ENCODE measurements around the gene GOLGA6A. TPM values are rescaled to one million over a fixed set of nuclear protein-coding genes. Genes with fewer than 3 reads are reported as not detected.

The GOLGA6A gene
- total and polyA plus RNA-seq, 2 of the 8 experiments (the other 6 are each of a cell fraction or from before 2014, with no cell fraction given) = 0.80 to 1.0 TPM

DNA sequence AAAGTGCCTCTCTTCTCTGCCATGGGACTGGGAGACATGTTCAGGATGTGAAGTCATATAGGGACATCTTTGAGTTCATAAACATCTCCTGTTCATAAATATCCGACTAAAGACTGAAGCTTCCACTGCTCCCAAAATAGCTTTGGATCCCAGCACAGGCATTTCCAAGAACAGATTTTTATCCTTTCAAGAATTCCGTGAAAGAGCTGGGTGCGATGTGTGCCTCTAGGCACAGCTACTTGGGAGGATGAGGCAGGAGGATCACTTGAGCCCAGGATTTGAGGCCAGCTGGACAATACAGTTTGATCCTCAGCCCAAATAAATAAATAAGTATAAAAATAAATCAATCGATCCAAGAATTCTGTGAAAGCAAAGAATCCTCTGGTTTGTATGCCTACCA is 41.3 kb upstream of the GOLGA6A start:
- Histone ChIP-seq H4K8ac (ENCODE audit: extremely low read depth, insufficient read depth, low read length) (no peak overlapping the region), H3K79me2 (ENCODE audit: control insufficient read depth in 1 of 2, insufficient read depth in 2 of 2, low read length in 2 of 2) (no peaks in the 10 kb centered on the region), H4K20me1 (replicated peaks in 1 of 2; ENCODE audit: control insufficient read depth in 1 of 2, insufficient read depth in 2 of 2, low read length in 2 of 2) (no peaks in the 10 kb centered on the region), H3K4ac (replicated peaks; ENCODE audit: insufficient read length, low read depth, low read length) (no peak overlapping the region), H3K23ac (ENCODE audit: insufficient read length) (no peak overlapping the region), H3K4me1 (replicated peaks in 1 of 4; ENCODE audit: control insufficient read depth in 3 of 4, insufficient read depth in 4 of 4, low read length in 3 of 4) (peaks cover 2 to 25% (median 16%) of the 10 kb centered on the region in 4 experiments), H4K91ac (replicated peaks; ENCODE audit: insufficient read length, low read length) (no peak overlapping the region), H2BK120ac (replicated peaks; ENCODE audit: low read depth, low read length) (no peak overlapping the region), H2BK5ac (ENCODE audit: low read depth, low read length) (no peak overlapping the region), H3K56ac (replicated peaks; ENCODE audit: insufficient read length, low read depth, low read length) (no peak overlapping the region), H3K36me3 (ENCODE audit: control insufficient read depth in 2 of 4, insufficient read depth in 4 of 4, low read length in 3 of 4) (no peaks in the 10 kb centered on the region), H2AK5ac (ENCODE audit: low read depth, low read length) (no peak overlapping the region), H3K9me3 (ENCODE audit: insufficient read depth in 2 of 2, low read depth in 1 of 2, low read length in 1 of 2) (no peaks in the 10 kb centered on the region), H2BK12ac (ENCODE audit: low read depth, low read length) (no peak overlapping the region; the same call in 1 of the 2 replicates), H2BK20ac (ENCODE audit: low read length) (no peak overlapping the region), H3K18ac (ENCODE audit: extremely low read depth, low read length) (no peak overlapping the region), H2BK15ac (ENCODE audit: low read length) (no peak overlapping the region; the same call in 1 of the 2 replicates), H3K79me1 (ENCODE audit: low read depth, low read length) (no peaks in the 10 kb centered on the region), H3K4me3 (ENCODE audit: extremely low read depth in 1 of 4, insufficient read depth in 2 of 4, low read depth in 3 of 4, low read length in 4 of 4) (no peak overlapping the region), H3K14ac (ENCODE audit: insufficient read length) (no peak overlapping the region), H2AFZ (ENCODE audit: low read length) (no peak overlapping the region), H3K27ac (ENCODE audit: low read depth, low read length) (no peak overlapping the region), H3K9ac (replicated peaks in 1 of 4; ENCODE audit: extremely low read depth in 1 of 4, low read depth in 3 of 4, low read length in 3 of 4) (no peak overlapping the region), H3K23me2 (ENCODE audit: low read depth, low read length) (peaks cover 2% of the 10 kb centered on the region; the same call in 1 of the 2 replicates), H3K4me2 (ENCODE audit: insufficient read depth in 1 of 2, low read depth in 2 of 2, low read length in 2 of 2) (no peak overlapping the region), H4K5ac (ENCODE audit: insufficient read length, low read depth, low read length) (no peak overlapping the region), H3K27me3 (replicated peaks in 1 of 4; ENCODE audit: control insufficient read depth in 3 of 4, extremely low read depth in 1 of 4, insufficient read depth in 3 of 4, low read length in 3 of 4) (peaks cover 11 to 29% (median 20%) of the 10 kb centered on the region in 4 experiments; a peak in 6 of 7 replicates)
- FAIRE-seq (no peak), DNase-seq (ENCODE audit: low read depth in 1 of 2, low spot score in 2 of 2) (no peak)
- POLR2A ChIA-PET (ENCODE audit: partially characterized antibody) = interaction anchor here (0.7 to 1.6 kb wide), 3 partner anchors 10 to 204 kb away, joined by 3 to 4 read pairs (median 4); no protein-coding TSS in a partner anchor
- CTCF ChIA-PET (ENCODE audit: partially characterized antibody) = interaction anchor here (0.7 to 2.9 kb wide), 11 partner anchors 9 to 197 kb away, joined by 3 to 31 read pairs (median 5); no protein-coding TSS in a partner anchor
- WGBS, 2 experiments (ENCODE audit: extremely low coverage in 1 of 2, insufficient coverage in 1 of 2, insufficient read length in 1 of 2, insufficient replicate concordance in 2 of 2, low coverage in 1 of 2, low lambda C conversion rate in 2 of 2, missing lambda C conversion rate in 1 of 2) = 92% methylated on average over 4 of the region's 4 CpGs; no CpG with 5 or more reads in 1 of the 2 experiments
- TF ChIP-seq RAD21 (IDR thresholded peaks at IDR 0.05 in 1 of 2, conservative IDR thresholded peaks at IDR 0.05 in 1 of 2; ENCODE audit: low read depth in 2 of 2, low read length in 2 of 2) (no peak), BACH1 (IDR thresholded peaks at IDR 0.05; ENCODE audit: low read length) (no peak), SP1 (IDR thresholded peaks at IDR 0.05; ENCODE audit: low read depth, low read length) (no peak), KDM1A (IDR thresholded peaks at IDR 0.05; ENCODE audit: borderline replicate concordance, low read length) (no peak), POLR2AphosphoS5 (IDR thresholded peaks at IDR 0.05; ENCODE audit: low read depth, low read length) (no peak), BRCA1 (IDR thresholded peaks at IDR 0.05; ENCODE audit: low read depth, low read length) (no peak), POLR2A (IDR thresholded peaks at IDR 0.05; ENCODE audit: control extremely low read depth in 1 of 2, low read depth in 2 of 2, low read length in 2 of 2) (no peak), CBX5 (IDR thresholded peaks at IDR 0.05; ENCODE audit: low read depth, low read length) (no peak), GABPA (IDR thresholded peaks at IDR 0.05; ENCODE audit: borderline replicate concordance, insufficient read depth, low read length) (no peak), GTF2F1 (IDR thresholded peaks at IDR 0.05; ENCODE audit: borderline replicate concordance, low read depth, low read length) (no peak), KDM4A (IDR thresholded peaks at IDR 0.05; ENCODE audit: low read depth, low read length, severe bottlenecking) (no peak), ASH2L (IDR thresholded peaks at IDR 0.05; ENCODE audit: low read length) (no peak), SP2 (IDR thresholded peaks at IDR 0.05; ENCODE audit: low read length) (no peak)
- TF ChIP-seq, protein P1, sequence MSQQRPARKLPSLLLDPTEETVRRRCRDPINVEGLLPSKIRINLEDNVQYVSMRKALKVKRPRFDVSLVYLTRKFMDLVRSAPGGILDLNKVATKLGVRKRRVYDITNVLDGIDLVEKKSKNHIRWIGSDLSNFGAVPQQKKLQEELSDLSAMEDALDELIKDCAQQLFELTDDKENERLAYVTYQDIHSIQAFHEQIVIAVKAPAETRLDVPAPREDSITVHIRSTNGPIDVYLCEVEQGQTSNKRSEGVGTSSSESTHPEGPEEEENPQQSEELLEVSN (IDR thresholded peaks at IDR 0.05) = no peak

Data from H1 (cell line).